GM19324 (cell line): Measurements from ENCODE around the gene RAMP2.

ENCODE experiments used
- ATAC-seq: cut with Tn5 transposase; IDR thresholded peaks from one replicate; pipeline ENCODE4 v1.9.1; 2021; ENCODE audit warnings: mild to moderate bottlenecking, moderate library complexity; ENCODE audit not compliant: unreplicated experiment, low FRiP score

RAMP2 gene

DNA sequence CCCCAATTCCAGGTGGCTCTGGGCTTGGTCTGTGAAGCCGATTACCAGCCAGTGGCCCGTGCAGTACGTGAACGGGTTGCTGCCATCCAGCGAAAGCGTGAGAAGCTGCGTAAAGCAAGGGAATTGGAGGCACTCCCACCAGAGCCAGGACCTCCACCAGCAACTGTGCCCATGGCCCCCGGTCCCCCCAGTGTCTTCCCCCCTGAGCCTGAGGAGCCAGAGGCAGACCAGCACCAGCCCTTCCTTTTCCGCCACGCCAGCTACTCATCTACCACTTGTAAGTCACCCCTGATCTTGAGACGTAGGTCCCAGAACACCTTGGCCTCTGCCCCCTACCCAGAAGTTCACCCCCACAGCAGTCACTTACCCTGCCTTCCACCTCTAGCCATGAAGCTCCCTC lies 26.2 kb downstream of the RAMP2 start:
- ATAC-seq: no peak

DNA sequence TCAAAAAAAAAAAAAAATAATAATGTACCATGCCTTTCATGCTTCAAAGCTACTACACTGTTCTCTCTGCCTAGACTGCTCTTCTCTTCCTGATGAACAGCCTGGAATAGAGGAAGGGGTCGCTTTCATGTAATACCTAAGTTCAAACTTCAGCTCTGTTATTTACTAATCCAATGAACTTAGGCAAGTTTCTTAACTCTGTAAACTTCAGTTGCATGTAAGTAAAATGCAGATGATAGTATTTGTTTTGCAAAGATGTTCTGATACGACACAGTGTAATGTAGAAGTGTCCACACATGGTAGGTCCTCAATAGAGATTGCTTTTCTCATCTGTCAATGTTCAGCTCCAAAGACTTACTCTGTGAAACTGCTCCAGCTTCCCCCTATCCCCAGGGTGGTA lies 30.9 kb downstream of the RAMP2 start:
- no peak for ATAC-seq

DNA sequence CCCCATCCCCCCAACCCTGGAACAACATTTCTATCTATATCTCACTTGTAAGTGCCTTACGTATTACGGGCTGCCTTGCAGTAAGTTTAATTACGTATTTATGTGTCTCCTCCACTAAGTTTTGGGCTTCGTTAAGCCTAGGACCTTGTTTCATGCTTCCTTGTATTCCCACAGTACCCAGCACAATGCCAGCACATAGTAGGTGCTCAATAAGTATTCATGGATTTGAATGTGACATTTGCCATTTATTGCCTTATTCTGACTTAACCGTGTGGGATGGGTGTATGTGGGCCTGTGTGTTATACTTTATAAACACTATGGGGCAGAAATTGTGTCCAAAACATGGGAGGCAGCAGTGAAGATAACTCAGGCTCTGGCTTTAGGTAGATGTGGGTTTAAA lies 31.5 kb downstream of the RAMP2 start:
- no peak for ATAC-seq

DNA sequence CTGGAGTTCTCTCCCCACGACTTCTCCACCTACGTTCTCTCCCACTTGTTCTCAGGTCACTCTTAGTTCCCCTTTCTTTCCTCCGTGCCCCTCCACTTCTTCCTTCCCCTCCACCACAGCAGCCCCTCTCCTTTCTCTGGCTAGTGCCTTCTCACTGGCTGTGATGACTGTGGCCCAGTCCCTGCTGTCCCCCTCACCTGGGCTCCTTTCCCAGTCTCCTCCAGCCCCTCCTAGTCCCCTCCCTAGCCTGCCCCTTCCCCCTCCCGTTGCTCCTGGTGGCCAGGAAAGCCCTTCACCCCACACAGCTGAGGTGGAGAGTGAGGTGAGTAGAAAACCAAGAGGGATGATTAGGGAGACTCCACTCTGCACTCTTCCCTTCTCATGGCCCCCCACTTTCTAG lies 34.0 kb downstream of the RAMP2 start:
- ATAC-seq: no peak

DNA sequence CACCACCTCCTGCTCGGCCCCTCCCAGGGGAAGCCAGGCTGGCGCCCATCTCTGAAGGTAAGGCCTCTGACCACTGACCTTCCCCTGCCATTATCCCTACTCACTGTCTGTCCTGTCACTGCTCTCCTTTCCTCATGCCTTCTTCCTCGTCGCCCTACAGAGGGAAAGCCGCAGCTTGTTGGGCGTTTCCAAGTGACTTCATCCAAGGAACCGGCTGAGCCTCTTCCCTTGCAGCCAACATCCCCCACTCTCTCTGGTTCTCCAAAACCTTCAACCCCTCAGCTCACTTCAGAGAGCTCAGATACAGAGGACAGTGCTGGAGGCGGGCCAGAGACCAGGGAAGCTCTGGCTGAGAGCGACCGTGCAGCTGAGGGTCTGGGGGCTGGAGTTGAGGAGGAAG lies 34.4 kb downstream of the RAMP2 start:
- ATAC-seq: no peak

DNA sequence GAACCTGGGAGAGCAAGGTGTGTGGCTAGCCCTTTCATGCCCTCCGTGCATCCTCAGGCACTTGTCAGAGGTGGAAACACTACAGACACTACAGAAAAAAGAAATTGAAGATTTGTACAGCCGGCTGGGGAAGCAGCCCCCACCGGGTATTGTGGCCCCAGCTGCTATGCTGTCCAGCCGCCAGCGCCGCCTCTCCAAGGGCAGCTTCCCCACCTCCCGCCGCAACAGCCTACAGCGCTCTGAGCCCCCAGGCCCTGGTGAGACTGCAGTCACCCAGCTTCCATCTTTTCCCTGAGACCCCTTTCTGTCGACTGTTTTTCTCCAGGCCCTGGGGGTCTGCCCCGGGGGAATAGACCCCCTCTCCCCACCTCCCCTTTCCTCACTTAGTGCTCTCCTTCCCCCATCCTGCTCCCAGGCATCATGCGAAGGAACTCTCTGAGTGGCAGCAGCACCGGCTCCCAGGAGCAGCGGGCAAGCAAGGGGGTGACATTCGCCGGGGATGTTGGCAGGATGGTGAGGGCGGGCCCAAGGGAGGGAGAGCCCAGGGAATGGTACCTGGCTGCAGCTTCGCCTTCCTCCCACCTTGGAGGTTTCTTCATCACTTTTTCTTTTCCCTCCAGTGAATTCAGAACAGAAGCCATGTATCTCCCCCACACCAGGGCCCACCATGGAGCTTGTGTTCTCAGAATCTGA lies 35.2 kb downstream of the RAMP2 start:
- ATAC-seq: no peak

DNA sequence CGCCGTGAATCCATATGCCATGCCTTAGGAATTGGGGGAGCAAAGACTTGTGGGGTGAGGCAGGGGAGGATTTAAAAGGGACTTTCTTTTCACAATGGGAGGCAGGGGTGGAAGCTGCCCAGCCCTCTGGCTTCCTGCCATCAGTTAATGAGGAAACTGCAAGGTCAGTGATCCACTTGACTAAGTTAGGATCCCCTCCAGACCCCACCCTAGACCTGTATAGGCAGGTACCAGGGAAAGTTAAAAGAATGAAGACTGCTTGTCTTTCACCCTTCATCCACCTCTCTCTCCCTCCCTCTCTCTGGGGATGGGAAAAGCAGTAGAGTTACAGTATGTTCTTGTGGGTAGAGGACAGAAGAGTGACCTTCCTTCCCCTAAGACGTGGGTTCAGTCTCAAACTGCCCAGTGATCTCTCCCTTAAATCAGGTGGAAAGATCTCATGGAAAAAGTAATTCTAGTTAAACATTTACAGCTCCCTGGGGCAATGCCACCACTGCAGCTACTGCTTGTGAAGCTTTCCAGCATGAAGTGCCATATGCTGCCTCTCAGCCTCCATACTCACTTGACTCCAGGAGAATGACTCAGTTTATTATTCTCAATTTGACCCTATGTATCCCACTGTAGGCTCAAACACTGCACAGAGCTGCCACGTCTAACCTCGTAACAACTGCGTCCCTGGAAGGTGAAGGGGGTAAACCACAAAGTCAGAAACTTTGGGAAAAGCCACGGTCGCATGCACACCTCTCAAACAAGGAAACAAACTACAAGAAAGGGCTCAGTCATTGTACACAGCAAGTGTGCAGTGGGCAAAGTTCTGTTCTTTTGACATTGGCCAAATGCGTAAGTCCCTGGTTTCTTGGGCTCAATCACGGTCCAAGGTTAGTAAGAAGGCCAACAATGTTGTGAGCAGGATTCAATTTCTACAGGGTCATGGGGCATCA lies 36.3 kb downstream of the RAMP2 start:
- no peak for ATAC-seq

DNA sequence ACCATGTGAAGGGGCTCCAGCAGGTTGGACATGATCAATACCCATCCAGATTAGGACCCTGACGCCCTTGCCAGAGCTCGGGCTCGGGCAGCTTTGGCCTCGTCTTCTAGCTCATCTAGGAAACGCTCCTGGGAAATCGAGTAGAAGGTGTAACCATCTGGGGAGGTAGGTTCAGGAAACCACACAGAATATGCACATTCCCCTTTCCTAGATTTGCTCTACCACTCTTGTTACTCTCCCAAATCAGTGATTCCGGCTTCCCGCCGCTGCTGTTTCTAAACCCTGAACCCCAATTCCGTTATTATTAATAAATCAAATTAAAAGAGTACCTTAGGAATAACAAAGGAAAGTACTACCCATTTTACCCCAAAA lies 37.0 kb downstream of the RAMP2 start:
- no peak for ATAC-seq

DNA sequence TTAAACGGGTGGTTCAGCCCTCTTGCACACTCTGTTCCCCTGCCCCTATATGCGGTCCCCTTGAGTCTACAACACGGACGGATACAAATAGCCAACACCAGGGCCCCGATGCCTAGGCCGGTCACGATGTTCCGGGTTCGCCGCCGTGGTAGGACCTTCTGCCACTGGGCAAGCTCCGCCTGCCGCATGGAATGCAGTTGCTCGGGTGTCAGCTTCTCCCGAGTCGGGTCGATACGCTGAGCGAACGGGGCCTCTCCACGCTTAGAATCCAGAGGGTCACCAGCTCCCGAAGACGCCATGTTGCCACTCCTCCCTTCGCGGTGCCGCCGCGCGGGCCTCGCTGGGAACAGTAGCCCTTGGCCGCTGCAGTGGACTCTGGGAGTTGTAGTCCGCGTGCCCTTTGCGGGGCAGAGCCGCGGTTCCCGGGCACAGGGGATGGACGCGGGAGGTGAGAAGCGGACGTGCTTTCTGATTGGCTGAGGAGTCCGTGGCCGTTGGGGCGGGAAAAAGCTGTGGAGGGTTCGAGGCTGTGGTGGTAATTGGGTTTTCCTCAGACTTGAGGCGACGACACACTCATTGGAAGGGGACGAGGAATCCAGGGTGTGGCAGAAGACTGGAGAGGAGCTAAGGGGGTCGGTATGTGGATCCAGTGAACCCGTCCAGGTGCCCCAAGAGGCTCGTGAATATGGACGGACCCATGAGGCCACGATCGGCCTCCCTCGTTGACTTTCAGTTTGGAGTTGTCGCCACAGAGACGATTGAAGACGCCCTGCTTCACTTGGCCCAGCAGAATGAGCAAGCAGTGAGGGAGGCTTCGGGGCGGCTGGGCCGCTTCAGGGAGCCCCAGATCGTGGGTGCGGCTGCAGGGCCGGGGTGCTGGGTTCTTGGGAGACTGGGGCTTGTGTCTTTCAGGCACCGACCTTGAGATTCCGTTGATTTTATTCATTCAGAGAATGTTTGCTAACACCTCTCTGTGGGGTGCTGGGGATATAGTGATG lies 37.7 kb downstream of the RAMP2 start, which contains the start of the genes CNTD1 and COA3:
TSS of gene CNTD1 (plus strand) at position 479 of the 998 bp plus-strand sequence. CDS start at position 686, 207 bp downstream.
TSS of gene COA3 (minus strand) at position 322 of the 998 bp plus-strand sequence. CDS start at position 299, 23 bp downstream.
- peak; percentile 77 for ATAC-seq

DNA sequence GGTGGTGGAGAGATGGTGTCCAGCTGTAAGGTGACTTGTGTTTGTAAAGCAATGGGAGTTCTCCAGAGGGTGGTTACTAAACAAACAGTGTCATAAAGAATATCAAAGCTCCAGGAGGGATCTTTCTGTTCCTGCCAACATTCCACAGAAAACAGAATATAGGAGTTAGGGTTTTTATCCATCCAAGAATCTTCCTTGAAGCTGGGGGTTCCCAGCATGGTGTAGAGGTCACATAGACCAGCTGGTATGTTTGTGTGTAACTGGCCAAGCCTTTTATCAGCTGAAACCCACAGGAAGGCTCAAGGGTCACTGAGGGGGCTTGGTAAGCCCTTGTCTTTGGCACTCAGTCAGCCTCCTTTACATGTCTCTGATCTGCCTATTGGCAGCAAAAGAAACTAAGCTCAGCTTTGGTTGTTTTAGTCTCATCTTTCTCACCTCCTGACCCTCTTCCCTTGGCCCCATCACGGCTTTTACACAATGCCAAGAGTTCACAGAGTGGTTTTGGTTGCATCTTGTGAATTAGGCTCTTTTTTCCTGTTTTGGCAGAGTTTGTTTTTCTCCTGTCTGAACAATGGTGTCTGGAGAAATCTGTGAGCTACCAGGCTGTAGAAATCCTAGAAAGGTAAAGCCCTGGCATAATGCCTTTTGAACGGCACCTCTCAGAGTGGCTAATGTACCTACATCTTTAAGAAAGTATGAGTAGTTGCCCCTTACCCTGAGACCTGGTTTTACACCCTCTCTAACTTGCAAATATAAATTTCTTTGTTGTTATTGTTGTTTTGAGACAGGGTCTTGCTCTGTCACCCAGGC lies 42.3 kb downstream of the RAMP2 start:
- no peak for ATAC-seq

DNA sequence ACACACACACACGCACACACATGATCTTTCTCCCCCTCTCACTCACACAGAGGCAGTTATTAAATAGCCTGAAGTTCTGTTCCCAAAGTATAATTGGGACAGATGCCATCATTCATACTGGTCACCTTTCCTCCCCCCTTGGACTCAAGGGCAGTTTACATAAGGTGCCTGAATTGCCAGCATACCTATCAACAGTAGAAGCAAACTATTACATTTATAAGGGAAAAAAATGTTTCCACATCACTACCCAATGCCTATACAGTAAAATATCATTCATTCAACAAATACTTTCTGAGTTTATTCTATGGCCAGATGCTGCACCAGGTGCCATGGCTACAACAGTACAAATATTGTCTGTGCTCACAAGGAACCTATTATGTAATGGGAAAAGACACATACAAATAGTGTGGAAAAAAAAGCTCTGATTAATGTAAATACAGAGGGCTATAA lies 43.9 kb downstream of the RAMP2 start:
- no peak for ATAC-seq

DNA sequence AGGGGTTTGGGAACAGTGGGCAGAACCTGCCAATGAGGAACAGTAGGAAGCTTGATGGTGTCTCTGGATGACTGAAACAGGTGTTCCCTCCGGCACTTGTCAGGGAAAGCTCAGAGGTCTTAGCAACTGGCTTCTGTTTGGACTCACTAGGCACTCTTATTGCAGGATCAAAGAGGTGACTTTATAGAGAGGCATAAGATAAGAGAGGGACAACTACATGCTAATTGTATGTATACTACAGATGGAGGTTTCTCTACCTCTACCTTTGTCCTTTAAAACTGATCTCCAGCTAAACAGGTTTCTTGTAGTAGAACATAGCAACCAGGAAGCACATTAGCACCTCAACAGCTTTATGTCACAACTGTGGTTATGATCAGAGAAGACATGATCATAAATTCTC lies 45.2 kb downstream of the RAMP2 start:
- ATAC-seq: no peak

DNA sequence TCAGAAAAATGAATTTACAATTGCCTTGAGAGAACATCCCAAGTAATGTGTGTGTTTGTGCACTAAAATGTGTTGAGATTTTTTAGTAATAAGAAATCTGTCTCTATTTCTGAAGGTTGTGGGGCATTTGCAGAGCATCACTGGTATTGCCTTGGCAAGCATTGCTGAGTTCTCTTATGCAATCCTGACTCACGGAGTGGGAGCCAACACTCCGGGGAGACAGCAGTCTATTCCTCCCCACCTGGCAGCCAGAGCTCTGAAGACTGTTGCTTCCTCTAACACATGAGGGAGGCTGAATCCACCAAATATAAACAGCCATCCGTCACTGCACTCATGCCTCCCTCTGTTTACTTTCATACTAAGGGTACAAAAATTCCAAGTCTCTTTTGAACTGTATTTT lies 48.2 kb downstream of the RAMP2 start:
- ATAC-seq: no peak
